Measurements from ENCODE around the gene CYFIP1.
"Not testable (repeated sequence)": the region's sequence is repeated elsewhere in the genome, so short reads cannot be mapped to it uniquely, and the experiment has no call there.

Gene CYFIP1

GRCh38 chr15:22980189-22981050 lies at the start of gene CYFIP1:
CYFIP1 (minus strand) TSS chr15:22980368; CDS start chr15:22947285, 33,083 bp downstream.
- peak within 1 kb of the TSS; percentile 42 for H3K27ac Mint-ChIP-seq
- H3K36me3 Mint-ChIP-seq (ENCODE audit: low read depth) = peaks cover 5% of the 10 kb centered on the region
- peaks cover 25% of the 10 kb centered on the region for H3K27me3 Mint-ChIP-seq
- H3K4me3 Mint-ChIP-seq = peak within 1 kb of the TSS; percentile 86
- DNase-seq = peak; percentile 54
- no peaks in the 10 kb centered on the region for H3K9me3 Mint-ChIP-seq
- peaks cover 17% of the 10 kb centered on the region for H3K4me1 Mint-ChIP-seq (ENCODE audit: low read depth)

GRCh38 chr15:23026218-23026617 lies 46.0 kb upstream of the CYFIP1 start:
- H3K4me1 Mint-ChIP-seq (ENCODE audit: low read depth) = no peaks in the 10 kb centered on the region
- peaks cover 88% of the 10 kb centered on the region for H3K36me3 Mint-ChIP-seq (ENCODE audit: low read depth)
- H3K27ac Mint-ChIP-seq = no peak overlapping the region
- H3K4me3 Mint-ChIP-seq = no peak overlapping the region
- H3K9me3 Mint-ChIP-seq = no peaks in the 10 kb centered on the region
- no peak for DNase-seq
- no peaks in the 10 kb centered on the region for H3K27me3 Mint-ChIP-seq

GRCh38 chr15:23022156-23022555 lies 42.0 kb upstream of the CYFIP1 start:
- DNase-seq = no peak
- H3K36me3 Mint-ChIP-seq (ENCODE audit: low read depth) = peaks cover 85% of the 10 kb centered on the region
- H3K4me1 Mint-ChIP-seq (ENCODE audit: low read depth) = no peaks in the 10 kb centered on the region
- H3K4me3 Mint-ChIP-seq = no peak overlapping the region
- no peak overlapping the region for H3K27ac Mint-ChIP-seq
- no peaks in the 10 kb centered on the region for H3K27me3 Mint-ChIP-seq
- H3K9me3 Mint-ChIP-seq = no peaks in the 10 kb centered on the region

DNA sequence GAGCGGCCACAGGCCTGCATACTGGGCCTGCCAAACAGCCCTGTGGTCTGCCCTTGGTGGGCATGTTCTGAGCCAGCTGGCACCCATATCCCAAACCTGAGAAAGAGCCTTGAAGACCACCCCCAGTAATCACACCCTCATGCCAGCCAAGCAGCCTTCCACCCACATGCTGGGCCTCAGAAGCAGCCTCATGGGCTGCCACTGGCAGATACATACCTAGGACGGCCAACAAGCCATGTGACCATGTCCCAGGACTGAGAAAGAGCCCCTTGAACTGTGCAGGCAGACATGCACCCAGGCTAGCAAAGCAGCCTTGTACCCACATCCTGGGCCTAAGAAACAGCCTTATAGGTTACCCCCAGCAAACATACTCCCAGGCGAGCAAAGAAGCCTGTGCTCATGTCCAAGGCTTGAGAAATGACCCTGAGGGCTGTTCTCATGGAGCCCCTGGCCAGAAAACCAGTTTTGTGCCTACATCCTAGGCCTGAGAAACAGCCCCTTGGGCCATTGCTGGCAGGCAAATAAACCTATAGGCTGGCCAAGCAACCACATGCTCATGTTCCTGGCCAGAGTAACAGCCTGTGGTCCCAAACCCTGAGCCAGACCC lies 34.3 kb upstream of the CYFIP1 start:
- Mint-ChIP-seq H3K27me3 (no peaks in the 10 kb centered on the region), H3K4me1 (ENCODE audit: low read depth) (no peaks in the 10 kb centered on the region), H3K9me3 (no peaks in the 10 kb centered on the region), H3K4me3 (no peak overlapping the region), H3K27ac (no peak overlapping the region), H3K36me3 (ENCODE audit: low read depth) (peaks cover 86% of the 10 kb centered on the region)
- no peak for DNase-seq

DNA sequence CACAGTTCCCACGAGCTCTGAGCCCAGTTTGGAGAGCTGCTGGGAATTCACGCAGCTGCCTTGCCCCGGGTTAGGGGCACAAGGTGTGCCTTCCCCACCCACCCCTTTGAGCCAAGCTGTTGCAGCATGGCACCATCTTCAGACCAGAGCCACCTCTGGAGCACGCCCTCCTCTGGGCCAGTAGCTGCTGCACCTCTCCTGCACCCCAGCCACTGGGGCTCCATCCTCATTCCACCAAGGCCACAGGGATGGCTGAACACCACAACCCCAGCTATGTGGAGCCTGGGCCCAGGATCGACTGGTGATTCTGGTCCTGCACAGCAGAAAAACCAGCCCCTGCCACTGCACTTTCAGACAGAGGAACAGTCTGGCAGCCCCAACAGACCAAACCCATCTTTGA lies 33.5 kb upstream of the CYFIP1 start:
- no peaks in the 10 kb centered on the region for H3K9me3 Mint-ChIP-seq
- H3K27ac Mint-ChIP-seq = no peak overlapping the region
- no peak overlapping the region for H3K4me3 Mint-ChIP-seq
- peaks cover 85% of the 10 kb centered on the region for H3K36me3 Mint-ChIP-seq (ENCODE audit: low read depth)
- no peak for DNase-seq
- H3K4me1 Mint-ChIP-seq (ENCODE audit: low read depth) = no peaks in the 10 kb centered on the region
- no peaks in the 10 kb centered on the region for H3K27me3 Mint-ChIP-seq

DNA sequence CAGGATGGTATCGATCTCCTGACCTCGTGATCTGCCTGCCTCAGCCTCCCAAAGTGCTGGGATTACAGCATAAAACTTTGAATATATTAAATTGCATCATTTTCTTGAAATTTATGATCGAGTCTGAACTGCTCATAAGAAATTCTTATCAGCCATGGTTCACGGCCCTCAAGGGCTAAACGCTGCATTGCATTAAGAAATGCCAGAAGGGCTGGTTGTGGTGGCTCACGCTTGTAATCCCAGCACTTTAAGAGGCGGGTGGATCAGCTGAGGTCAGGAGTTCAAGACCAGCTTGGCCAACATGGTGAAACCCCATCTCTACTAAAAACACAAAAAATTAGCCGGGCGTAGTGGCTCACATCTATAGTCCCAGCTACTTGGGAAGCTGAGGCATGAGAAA lies 32.4 kb upstream of the CYFIP1 start:
- H3K27ac Mint-ChIP-seq; H3K27me3 Mint-ChIP-seq; H3K4me3 Mint-ChIP-seq; H3K9me3 Mint-ChIP-seq; DNase-seq; H3K4me1 Mint-ChIP-seq (ENCODE audit: low read depth): not testable (repeated sequence)
- H3K36me3 Mint-ChIP-seq (ENCODE audit: low read depth) = peaks cover 84% of the 10 kb centered on the region

DNA sequence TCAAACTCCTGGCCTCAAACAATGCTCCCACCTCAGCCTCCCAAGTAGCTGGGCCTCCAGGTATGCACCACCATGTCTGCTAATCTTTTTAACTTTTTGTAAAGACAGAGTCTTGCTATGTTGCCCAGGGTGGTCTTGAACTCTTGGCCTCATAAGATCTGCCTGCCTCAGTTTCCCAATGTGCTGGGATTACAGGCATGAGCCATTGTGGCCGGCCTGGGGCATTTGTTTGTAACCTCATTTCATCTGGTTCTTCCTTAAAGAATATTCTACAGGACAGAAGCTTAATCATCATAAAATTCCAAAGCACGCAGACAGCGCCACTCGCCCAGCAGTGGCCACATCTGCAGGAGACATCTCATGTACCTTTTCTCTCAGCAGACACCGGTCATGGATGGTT lies 23.6 kb upstream of the CYFIP1 start:
- H3K4me1 Mint-ChIP-seq (ENCODE audit: low read depth) = no peaks in the 10 kb centered on the region
- H3K27ac Mint-ChIP-seq = no peak overlapping the region
- no peak for DNase-seq
- no peaks in the 10 kb centered on the region for H3K9me3 Mint-ChIP-seq
- H3K27me3 Mint-ChIP-seq = no peaks in the 10 kb centered on the region
- peaks cover 90% of the 10 kb centered on the region for H3K36me3 Mint-ChIP-seq (ENCODE audit: low read depth)
- H3K4me3 Mint-ChIP-seq = no peak overlapping the region

- Mint-ChIP-seq H3K4me1 (ENCODE audit: low read depth) (no peaks in the 10 kb centered on the region), H3K27me3 (no peaks in the 10 kb centered on the region), H3K36me3 (ENCODE audit: low read depth) (peaks cover 89% of the 10 kb centered on the region), H3K9me3 (no peaks in the 10 kb centered on the region), H3K27ac (no peak overlapping the region), H3K4me3 (no peak overlapping the region)
- DNase-seq = no peak
Observed at GRCh38 chr15:23002920-23003319, 22.8 kb upstream of the CYFIP1 start.

- H3K27ac Mint-ChIP-seq = no peak overlapping the region
- no peaks in the 10 kb centered on the region for H3K4me1 Mint-ChIP-seq (ENCODE audit: low read depth)
- no peaks in the 10 kb centered on the region for H3K27me3 Mint-ChIP-seq
- peaks cover 76% of the 10 kb centered on the region for H3K36me3 Mint-ChIP-seq (ENCODE audit: low read depth)
- no peaks in the 10 kb centered on the region for H3K9me3 Mint-ChIP-seq
- no peak for DNase-seq
- H3K4me3 Mint-ChIP-seq = no peak overlapping the region
Observed at GRCh38 chr15:22995795-22996194, 15.6 kb upstream of the CYFIP1 start.

DNA sequence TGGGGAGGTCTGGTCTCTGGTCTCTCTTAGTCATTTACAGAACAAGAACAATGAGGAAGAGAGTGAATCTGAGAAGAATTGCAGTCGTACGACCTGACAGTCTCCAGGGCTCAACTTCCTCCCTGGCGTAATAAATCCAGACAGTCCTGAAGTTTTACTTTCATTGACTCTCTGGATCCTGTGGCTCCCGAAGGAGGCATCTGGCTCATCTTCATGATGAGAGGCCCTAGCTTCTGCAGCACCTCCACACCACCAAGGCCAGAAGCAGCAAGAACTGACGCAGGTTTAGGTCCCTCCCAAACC lies 11.8 kb upstream of the CYFIP1 start:
- no peak overlapping the region for H3K4me3 Mint-ChIP-seq
- peaks cover 47% of the 10 kb centered on the region for H3K36me3 Mint-ChIP-seq (ENCODE audit: low read depth)
- no peak overlapping the region for H3K27ac Mint-ChIP-seq
- no peak for DNase-seq
- no peaks in the 10 kb centered on the region for H3K4me1 Mint-ChIP-seq (ENCODE audit: low read depth)
- H3K27me3 Mint-ChIP-seq = no peaks in the 10 kb centered on the region
- no peaks in the 10 kb centered on the region for H3K9me3 Mint-ChIP-seq

DNA sequence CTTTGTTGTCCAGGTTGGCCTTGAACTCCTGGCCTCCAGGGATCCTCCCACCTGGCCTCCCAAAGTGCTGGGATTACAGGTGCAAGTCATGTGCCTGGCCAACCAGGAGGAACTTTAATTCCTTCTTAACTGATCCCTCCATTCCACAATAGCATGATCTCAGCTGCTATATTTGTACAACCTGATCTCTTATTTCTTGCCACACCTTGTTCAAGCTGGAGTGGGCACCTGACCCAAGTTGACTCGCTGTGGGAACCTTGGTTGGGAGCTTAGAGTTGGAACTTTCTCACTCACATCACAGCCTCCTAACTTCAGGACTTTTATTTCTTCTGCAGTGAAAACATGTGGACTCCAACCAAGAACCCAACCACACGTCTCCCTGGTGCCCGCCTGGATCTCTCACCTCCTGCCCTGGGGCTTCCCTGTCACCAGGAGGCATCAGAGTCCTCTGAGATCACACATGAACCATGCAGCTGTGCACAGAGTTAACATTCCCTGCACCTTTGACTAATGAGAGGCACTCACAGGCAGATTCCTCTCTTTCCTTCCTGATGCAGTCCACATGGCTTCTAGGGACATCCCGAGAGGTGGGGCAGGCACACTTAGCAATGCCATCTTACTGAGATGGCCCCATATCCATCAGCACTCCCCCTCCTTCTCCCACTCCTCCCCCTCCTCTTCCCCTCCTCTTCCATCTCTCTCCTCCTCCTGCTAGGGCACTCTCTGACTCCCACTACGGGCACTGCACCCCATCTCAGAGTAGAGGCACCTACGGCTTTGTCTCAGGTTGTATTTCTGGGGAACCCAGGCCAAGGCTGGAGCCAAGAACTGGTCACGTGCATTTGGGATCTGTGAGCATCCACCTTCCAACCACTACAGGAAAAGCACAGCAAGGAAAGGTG lies 9.7 kb upstream of the CYFIP1 start:
- no peaks in the 10 kb centered on the region for H3K27me3 Mint-ChIP-seq
- H3K4me3 Mint-ChIP-seq = no peak overlapping the region
- H3K4me1 Mint-ChIP-seq (ENCODE audit: low read depth) = no peaks in the 10 kb centered on the region
- H3K36me3 Mint-ChIP-seq (ENCODE audit: low read depth) = peaks cover 28% of the 10 kb centered on the region
- H3K27ac Mint-ChIP-seq = no peak overlapping the region
- no peak for DNase-seq
- H3K9me3 Mint-ChIP-seq = no peaks in the 10 kb centered on the region

GRCh38 chr15:22988811-22989210 lies 8.6 kb upstream of the CYFIP1 start:
- Mint-ChIP-seq H3K36me3 (ENCODE audit: low read depth) (peaks cover 18% of the 10 kb centered on the region), H3K9me3 (no peaks in the 10 kb centered on the region), H3K4me3 (no peak overlapping the region), H3K27ac (no peak overlapping the region), H3K27me3 (no peaks in the 10 kb centered on the region), H3K4me1 (ENCODE audit: low read depth) (no peaks in the 10 kb centered on the region)
- DNase-seq = no peak

- H3K9me3 Mint-ChIP-seq; DNase-seq; H3K36me3 Mint-ChIP-seq (ENCODE audit: low read depth); H3K27ac Mint-ChIP-seq; H3K4me3 Mint-ChIP-seq: not testable (repeated sequence)
- Mint-ChIP-seq H3K4me1 (ENCODE audit: low read depth) (peaks cover 17% of the 10 kb centered on the region), H3K27me3 (peaks cover 21% of the 10 kb centered on the region)
Observed at GRCh38 chr15:22981931-22982330, 1.8 kb upstream of the CYFIP1 start.

DNA sequence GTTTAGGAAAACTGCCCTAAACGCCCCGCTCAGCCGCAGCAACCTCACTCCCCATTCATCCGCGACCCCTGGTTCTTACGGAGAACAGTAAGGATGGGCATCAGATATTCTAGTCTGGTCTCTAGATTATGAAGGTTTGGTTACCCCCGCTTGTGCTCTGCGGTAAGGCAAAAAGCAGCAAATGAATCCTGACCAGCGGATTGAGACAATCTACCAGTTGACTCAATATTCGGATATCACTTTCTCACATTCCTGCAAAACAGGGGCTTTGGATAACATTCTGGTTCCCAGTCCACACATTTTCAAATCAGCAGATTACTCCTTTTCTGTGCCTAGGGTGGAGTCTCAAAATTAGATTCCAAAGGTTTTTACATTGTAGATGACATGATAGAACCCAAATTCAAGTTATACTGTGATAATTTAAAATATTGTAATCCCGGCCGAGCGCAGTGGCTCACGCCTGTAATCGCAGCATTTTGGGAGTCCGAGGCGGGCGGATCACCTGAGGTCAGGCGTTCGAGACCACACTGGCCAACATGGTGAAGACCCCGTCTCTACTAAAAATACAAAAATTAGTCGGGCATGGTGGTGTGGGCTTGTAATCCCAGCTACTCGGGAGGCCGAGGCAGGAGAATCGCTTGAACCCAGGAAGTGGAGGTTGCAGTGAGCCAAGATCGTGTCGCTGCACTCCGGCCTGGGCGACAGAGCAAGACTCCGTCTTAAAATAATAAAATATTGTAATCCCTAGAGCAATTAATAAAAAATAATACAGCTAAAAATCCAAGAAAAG lies 1.1 kb upstream of the CYFIP1 start:
- DNase-seq = no peak
- Mint-ChIP-seq H3K27me3 (peaks cover 25% of the 10 kb centered on the region), H3K9me3 (no peaks in the 10 kb centered on the region), H3K4me3 (peak overlapping the region; percentile 72), H3K36me3 (ENCODE audit: low read depth) (peaks cover 5% of the 10 kb centered on the region), H3K27ac (peak overlapping the region; percentile 18), H3K4me1 (ENCODE audit: low read depth) (peaks cover 17% of the 10 kb centered on the region)
